ACC112 (cell line): ENCODE measurements around the gene CCSER1.

Source experiments
- H2AFZ ChIP-seq: fragments of 200-600 bp; sonication (generic); one replicate; pipeline ENCODE4 v1.6.0; 2017; ENCODE audit warnings: antibody characterized with exemption, low read length; ENCODE audit not compliant: unreplicated experiment
- H3K27ac ChIP-seq: fragments of 200-600 bp; sonication (generic); 2 replicates; pipeline ENCODE4 v1.5.1; 2014; ENCODE audit warnings: low read depth, mild to moderate bottlenecking, antibody characterized with exemption, low read length, moderate library complexity
- H3K27me3 ChIP-seq: fragments of 200-600 bp; sonication (generic); 2 replicates; pipeline ENCODE4 v1.6.1; 2014; ENCODE audit warnings: mild to moderate bottlenecking, antibody characterized with exemption, low read length, moderate library complexity, mixed read lengths; ENCODE audit not compliant: insufficient read depth
- H3K36me3 ChIP-seq: fragments of 200-600 bp; sonication (generic); 2 replicates; pipeline ENCODE4 v1.6.1; 2016; ENCODE audit warnings: mild to moderate bottlenecking, antibody characterized with exemption, low read length, moderate library complexity, mixed read lengths; ENCODE audit not compliant: insufficient read depth
- H3K4me1 ChIP-seq: fragments of 200-600 bp; sonication (generic); one replicate; pipeline ENCODE4 v1.6.1; 2016; ENCODE audit warnings: low read length, mixed read lengths; ENCODE audit not compliant: insufficient read depth, unreplicated experiment, control insufficient read depth
- H3K4me3 ChIP-seq: fragments of 200-600 bp; sonication (generic); 2 replicates; pipeline ENCODE4 v1.5.1; 2014; ENCODE audit warnings: mild to moderate bottlenecking, low read depth, low read length
- H3K79me2 ChIP-seq: fragments of 200-600 bp; sonication (generic); one replicate; pipeline ENCODE4 v1.6.0; 2016; ENCODE audit warnings: low read length; ENCODE audit not compliant: control insufficient read depth, unreplicated experiment, insufficient read depth

The CCSER1 gene

GRCh38 chr4:90992213-90992612 is 865.0 kb downstream of the CCSER1 start:
- Histone ChIP-seq H3K79me2 (no peaks in the 10 kb centered on the region), H3K4me3 (no peak overlapping the region), H3K36me3 (no peaks in the 10 kb centered on the region), H3K27ac (no peak overlapping the region), H2AFZ (no peak overlapping the region), H3K27me3 (no peaks in the 10 kb centered on the region), H3K4me1 (no peaks in the 10 kb centered on the region)

- H3K27ac ChIP-seq: no peak overlapping the region
- H2AFZ ChIP-seq: no peak overlapping the region
- H3K4me3 ChIP-seq: no peak overlapping the region
- no peaks in the 10 kb centered on the region for H3K4me1 ChIP-seq
- no peaks in the 10 kb centered on the region for H3K36me3 ChIP-seq
- H3K79me2 ChIP-seq: no peaks in the 10 kb centered on the region
- no peaks in the 10 kb centered on the region for H3K27me3 ChIP-seq
Measured at GRCh38 chr4:90994851-90995574, 867.8 kb downstream of the CCSER1 start.

GRCh38 chr4:90995996-90996395 is 868.8 kb downstream of the CCSER1 start:
- no peak overlapping the region for H3K4me3 ChIP-seq
- H3K79me2 ChIP-seq: no peaks in the 10 kb centered on the region
- no peak overlapping the region for H3K27ac ChIP-seq
- no peaks in the 10 kb centered on the region for H3K36me3 ChIP-seq
- H2AFZ ChIP-seq: no peak overlapping the region
- H3K4me1 ChIP-seq: no peaks in the 10 kb centered on the region
- H3K27me3 ChIP-seq: no peaks in the 10 kb centered on the region

GRCh38 chr4:90996813-90997212 is 869.6 kb downstream of the CCSER1 start:
- Histone ChIP-seq H3K27me3 (no peaks in the 10 kb centered on the region), H3K4me1 (no peaks in the 10 kb centered on the region), H3K27ac (no peak overlapping the region), H3K79me2 (no peaks in the 10 kb centered on the region), H2AFZ (no peak overlapping the region), H3K36me3 (no peaks in the 10 kb centered on the region), H3K4me3 (no peak overlapping the region)

- Histone ChIP-seq H3K4me1 (no peaks in the 10 kb centered on the region), H3K36me3 (no peaks in the 10 kb centered on the region), H3K4me3 (no peak overlapping the region), H3K79me2 (no peaks in the 10 kb centered on the region), H3K27me3 (no peaks in the 10 kb centered on the region), H3K27ac (no peak overlapping the region), H2AFZ (no peak overlapping the region)
Measured at GRCh38 chr4:91015861-91016260, 888.7 kb downstream of the CCSER1 start.

GRCh38 chr4:91019513-91019912 is 892.3 kb downstream of the CCSER1 start:
- H2AFZ ChIP-seq: no peak overlapping the region
- H3K27me3 ChIP-seq: no peaks in the 10 kb centered on the region
- H3K79me2 ChIP-seq: no peaks in the 10 kb centered on the region
- H3K4me3 ChIP-seq: no peak overlapping the region
- no peak overlapping the region for H3K27ac ChIP-seq
- H3K36me3 ChIP-seq: no peaks in the 10 kb centered on the region
- no peaks in the 10 kb centered on the region for H3K4me1 ChIP-seq

- Histone ChIP-seq H3K27me3 (no peaks in the 10 kb centered on the region), H3K36me3 (no peaks in the 10 kb centered on the region), H3K79me2 (no peaks in the 10 kb centered on the region), H3K4me3 (no peak overlapping the region), H3K4me1 (no peaks in the 10 kb centered on the region), H3K27ac (no peak overlapping the region), H2AFZ (no peak overlapping the region)
Measured at GRCh38 chr4:91025241-91026148, 898.3 kb downstream of the CCSER1 start.

- no peaks in the 10 kb centered on the region for H3K27me3 ChIP-seq
- H3K36me3 ChIP-seq: no peaks in the 10 kb centered on the region
- H3K4me3 ChIP-seq: no peak overlapping the region
- no peak overlapping the region for H2AFZ ChIP-seq
- no peaks in the 10 kb centered on the region for H3K4me1 ChIP-seq
- no peak overlapping the region for H3K27ac ChIP-seq
- H3K79me2 ChIP-seq: no peaks in the 10 kb centered on the region
Measured at GRCh38 chr4:91028228-91028627, 901.0 kb downstream of the CCSER1 start.

- Histone ChIP-seq H2AFZ (no peak overlapping the region), H3K27me3 (no peaks in the 10 kb centered on the region), H3K4me1 (no peaks in the 10 kb centered on the region), H3K79me2 (no peaks in the 10 kb centered on the region), H3K36me3 (no peaks in the 10 kb centered on the region), H3K27ac (no peak overlapping the region), H3K4me3 (no peak overlapping the region)
Measured at GRCh38 chr4:91031761-91032160, 904.6 kb downstream of the CCSER1 start.

GRCh38 chr4:91032725-91033445 is 905.7 kb downstream of the CCSER1 start:
- no peak overlapping the region for H2AFZ ChIP-seq
- no peak overlapping the region for H3K27ac ChIP-seq
- H3K4me1 ChIP-seq: no peaks in the 10 kb centered on the region
- no peak overlapping the region for H3K4me3 ChIP-seq
- no peaks in the 10 kb centered on the region for H3K27me3 ChIP-seq
- H3K79me2 ChIP-seq: no peaks in the 10 kb centered on the region
- H3K36me3 ChIP-seq: no peaks in the 10 kb centered on the region
